H1 (cell line): ENCODE results near the gene LARP4B. TPM values are rescaled to one million over a fixed set of nuclear protein-coding genes. Genes with fewer than 3 reads are reported as not detected.

ENCODE experiments used
- CTCF ChIA-PET: fragments of 300-600 bp; sonication (Branson Sonifier 250); formaldehyde crosslinking; loops from one replicate; lab custom pipeline; 2021; ENCODE audit not compliant: partially characterized antibody; lab: Charles Lee
- POLR2A ChIA-PET: fragments of 300-600 bp; sonication (Branson Sonifier 250); formaldehyde crosslinking; loops from one replicate; lab custom pipeline; 2021; ENCODE audit warnings: inconsistent platforms; ENCODE audit not compliant: partially characterized antibody; lab: Charles Lee
- DNase-seq, 2 experiments: peaks; one replicate each; pipeline versions ENCODE4 v3.0.0 to v3.0.0-alpha.2; 2010 to 2022; ENCODE audit warnings: low spot score in 2 of 2, low read depth in 1 of 2, mixed read lengths in 1 of 2
- FAIRE-seq: peaks from 2 replicates; lab custom pipeline; 2011; peaks lifted over from hg19 to GRCh38; lab: Jason Lieb, UNC
- H2AFZ ChIP-seq: 2 replicates; pipeline ENCODE4 v1.8.1; 2012; ENCODE audit warnings: low read length, inconsistent platforms
- H2AK5ac ChIP-seq: 2 replicates; pipeline ENCODE4 v1.6.1; 2013; ENCODE audit warnings: low read depth, low read length
- H2BK120ac ChIP-seq: replicated peaks from 2 replicates; pipeline ENCODE3; 2013; ENCODE audit warnings: low read depth, low read length, inconsistent platforms
- H2BK12ac ChIP-seq: 2 replicates; pipeline ENCODE4 v1.6.1; 2013; ENCODE audit warnings: low read depth, low read length
- H2BK15ac ChIP-seq: 2 replicates; pipeline ENCODE4 v1.6.1; 2013; ENCODE audit warnings: low read length
- H2BK20ac ChIP-seq: 2 replicates; pipeline ENCODE4 v1.6.1; 2013; ENCODE audit warnings: low read length
- H2BK5ac ChIP-seq: 2 replicates; pipeline ENCODE4 v1.6.1; 2013; ENCODE audit warnings: low read depth, low read length
- H3K14ac ChIP-seq: 2 replicates; pipeline ENCODE4 v1.6.1; 2013; ENCODE audit warnings: inconsistent platforms; ENCODE audit not compliant: insufficient read length
- H3K18ac ChIP-seq: 2 replicates; pipeline ENCODE4 v1.6.1; 2013; ENCODE audit warnings: low read length; ENCODE audit errors: extremely low read depth
- H3K23ac ChIP-seq: 2 replicates; pipeline ENCODE4 v1.6.1; 2013; ENCODE audit warnings: inconsistent platforms; ENCODE audit not compliant: insufficient read length
- H3K23me2 ChIP-seq: 2 replicates; pipeline ENCODE4 v1.6.1; 2013; ENCODE audit warnings: low read depth, low read length
- H3K27ac ChIP-seq: 2 replicates; pipeline ENCODE4 v1.6.1; 2011; ENCODE audit warnings: low read depth, low read length, inconsistent platforms
- H3K27me3 ChIP-seq, 4 experiments: replicated peaks in 1 of 4; 1 replicate in 1 of 4; 2 replicates in 3 of 4; pipeline versions ENCODE4 v1.6.1 to v1.8.1; 2011 to 2013; ENCODE audit warnings: low read length in 3 of 4, mild to moderate bottlenecking in 3 of 4, inconsistent platforms in 2 of 4, mixed read lengths in 2 of 4, moderate library complexity in 1 of 4; ENCODE audit not compliant: control insufficient read depth in 3 of 4, insufficient read depth in 3 of 4; ENCODE audit errors: extremely low read depth in 1 of 4
- H3K36me3 ChIP-seq, 4 experiments: 2 replicates each; pipeline versions ENCODE4 v1.6.1 to v1.8.1; 2011 to 2013; ENCODE audit warnings: mild to moderate bottlenecking in 4 of 4, low read length in 3 of 4, moderate library complexity in 2 of 4, control low read depth in 1 of 4, inconsistent platforms in 1 of 4; ENCODE audit not compliant: insufficient read depth in 4 of 4, control insufficient read depth in 2 of 4
- H3K4ac ChIP-seq: replicated peaks from 2 replicates; pipeline ENCODE3; 2013; ENCODE audit warnings: low read length, low read depth, mixed read lengths, inconsistent platforms; ENCODE audit not compliant: insufficient read length
- H3K4me1 ChIP-seq, 4 experiments: replicated peaks in 1 of 4; 1 replicate in 1 of 4; 2 replicates in 3 of 4; pipeline versions ENCODE4 v1.6.1 to v1.8.1; 2011 to 2013; ENCODE audit warnings: low read length in 3 of 4, inconsistent platforms in 2 of 4, mixed read lengths in 1 of 4; ENCODE audit not compliant: insufficient read depth in 4 of 4, control insufficient read depth in 3 of 4
- H3K4me2 ChIP-seq, 2 experiments: 2 replicates each; pipeline versions ENCODE4 v1.6.1 to v1.8.1; 2011 to 2013; ENCODE audit warnings: low read depth in 2 of 2, low read length in 2 of 2, control low read depth in 1 of 2, inconsistent platforms in 1 of 2, mild to moderate bottlenecking in 1 of 2; ENCODE audit not compliant: insufficient read depth in 1 of 2
- H3K4me3 ChIP-seq, 4 experiments: fragments of 200-600, 300-600 bp in 1 of 4; sonication (generic), shearing (Covaris generic), sonication (Bioruptor Twin) in 1 of 4; 2 replicates each; pipeline versions ENCODE4 v1.5.1 to v1.8.1; 2011 to 2016; ENCODE audit warnings: low read length in 4 of 4, low read depth in 3 of 4, control low read depth in 2 of 4, inconsistent platforms in 2 of 4, mild to moderate bottlenecking in 2 of 4, mixed read lengths in 1 of 4, moderate library complexity in 1 of 4; ENCODE audit not compliant: insufficient read depth in 2 of 4; ENCODE audit errors: extremely low read depth in 1 of 4
- H3K56ac ChIP-seq: replicated peaks from 2 replicates; pipeline ENCODE3; 2013; ENCODE audit warnings: low read depth, mild to moderate bottlenecking, mixed read lengths, low read length, inconsistent platforms; ENCODE audit not compliant: insufficient read length
- H3K79me1 ChIP-seq: 2 replicates; pipeline ENCODE4 v1.6.1; 2013; ENCODE audit warnings: low read depth, low read length, control low read depth
- H3K79me2 ChIP-seq, 2 experiments: 2 replicates each; pipeline versions ENCODE4 v1.6.1 to v1.8.1; 2012 to 2013; ENCODE audit warnings: low read length in 2 of 2, mild to moderate bottlenecking in 2 of 2, inconsistent platforms in 1 of 2; ENCODE audit not compliant: insufficient read depth in 2 of 2, control insufficient read depth in 1 of 2
- H3K9ac ChIP-seq, 4 experiments: replicated peaks in 1 of 4; 1 replicate in 1 of 4; 2 replicates in 3 of 4; pipeline versions ENCODE4 v1.6.1 to v1.8.1; 2011 to 2013; ENCODE audit warnings: low read depth in 3 of 4, low read length in 3 of 4, control low read depth in 2 of 4, mild to moderate bottlenecking in 2 of 4, moderate library complexity in 2 of 4, inconsistent platforms in 1 of 4; ENCODE audit errors: extremely low read depth in 1 of 4
- H3K9me3 ChIP-seq, 2 experiments: 2 replicates each; pipeline versions ENCODE4 v1.6.1 to v1.8.1; 2012 to 2013; ENCODE audit warnings: mild to moderate bottlenecking in 2 of 2, moderate library complexity in 2 of 2, control low read depth in 1 of 2, inconsistent platforms in 1 of 2, low read depth in 1 of 2, low read length in 1 of 2, mixed read lengths in 1 of 2; ENCODE audit not compliant: insufficient read depth in 2 of 2
- H4K20me1 ChIP-seq, 2 experiments: replicated peaks in 1 of 2; 2 replicates each; pipeline versions ENCODE3 to v1.8.1; 2011 to 2013; ENCODE audit warnings: inconsistent platforms in 2 of 2, low read length in 2 of 2, mild to moderate bottlenecking in 1 of 2; ENCODE audit not compliant: insufficient read depth in 2 of 2, control insufficient read depth in 1 of 2
- H4K5ac ChIP-seq: 2 replicates; pipeline ENCODE4 v1.6.1; 2013; ENCODE audit warnings: low read length, low read depth, mixed read lengths, inconsistent platforms; ENCODE audit not compliant: insufficient read length
- H4K8ac ChIP-seq: 2 replicates; pipeline ENCODE4 v1.8.0; 2013; ENCODE audit warnings: mild to moderate bottlenecking, moderate library complexity, low read length, inconsistent platforms; ENCODE audit not compliant: insufficient read depth; ENCODE audit errors: extremely low read depth
- H4K91ac ChIP-seq: replicated peaks from 2 replicates; pipeline ENCODE3; 2013; ENCODE audit warnings: low read length, mixed read lengths, inconsistent platforms; ENCODE audit not compliant: insufficient read length
- BCL11A ChIP-seq, 2 experiments: IDR thresholded peaks; one replicate each; pipeline ENCODE4 v1.6.1; 2011; ENCODE audit warnings: low read depth in 2 of 2, low read length in 2 of 2, mild to moderate bottlenecking in 2 of 2
- EGR1 ChIP-seq: IDR thresholded peaks from 2 replicates; pipeline ENCODE4 v1.6.1; 2011; ENCODE audit warnings: low read depth, low read length, borderline replicate concordance
- HDAC6 ChIP-seq: IDR thresholded peaks from one replicate; pipeline ENCODE4 v1.7.1; 2012; ENCODE audit warnings: low read depth, mild to moderate bottlenecking, inconsistent platforms, low read length, moderate library complexity
- SAP30 ChIP-seq: fragments of 300-600 bp; sonication (generic); IDR thresholded peaks from 2 replicates; pipeline ENCODE4 v1.7.1; 2012; ENCODE audit warnings: low read length, moderate library complexity, mild to moderate bottlenecking, inconsistent platforms; ENCODE audit not compliant: insufficient read depth, insufficient replicate concordance
- SIN3A ChIP-seq, 2 experiments: IDR thresholded peaks in 1 of 2; conservative IDR thresholded peaks in 1 of 2; 2 replicates each; pipeline ENCODE4 v1.6.1; 2011 to 2012; ENCODE audit warnings: low read length in 2 of 2, improper control_type of control experiment in 1 of 2, low read depth in 1 of 2, mild to moderate bottlenecking in 1 of 2
- WGBS, 2 experiments: shearing (Covaris generic) in 1 of 2; methylation state at CpG; one replicate each; pipeline versions ENCODE4 v1.1.6 to v1.1.7; 2013 to 2015; ENCODE audit warnings: low lambda C conversion rate in 2 of 2, mixed read lengths in 2 of 2, inconsistent platforms in 1 of 2, low coverage in 1 of 2, missing lambda C conversion rate in 1 of 2; ENCODE audit not compliant: insufficient replicate concordance in 2 of 2, insufficient coverage in 1 of 2, insufficient read length in 1 of 2; ENCODE audit errors: extremely low coverage in 1 of 2, missing lambda C conversion rate in 1 of 2; 5-methylcytosine and 5-hydroxymethylcytosine counted together
- polyA plus RNA-seq, 7 experiments: library from polyadenylated mRNA; depleted of rRNA in 3 of 7; stranded (reverse) in 5 of 7; unstranded in 2 of 7; fragments of >200 nt in 5 of 7; fragments of 200-250 nt in 2 of 7; gene quantifications; 1 replicate in 5 of 7; 2 replicates in 1 of 7; 4 replicates in 1 of 7; pipeline versions ENCODE4 v1.2.1 to v1.2.3, GENCODE V29; 2011 to 2013; ENCODE audit warnings: missing spikeins in 2 of 7, mixed read lengths in 2 of 7
- total RNA-seq: library from RNA; stranded (reverse); fragmentation: NEBNext Ultra II Directional; extraction: Animal tissue kit (Norgen Biotek cat#: 25700); gene quantifications from 2 replicates; pipeline ENCODE4 v1.2.1, GENCODE V29; 2021

LARP4B gene
- total and polyA plus RNA-seq, 2 of the 8 experiments (the other 6 are each of a cell fraction or from before 2014, with no cell fraction given), result 20.1 to 78.6 TPM

GRCh38 chr10:851901-852300, 79.6 kb downstream of the LARP4B start:
- FAIRE-seq, result no peak
- H3K9ac ChIP-seq, result no peak overlapping the region
- H4K8ac ChIP-seq, result no peak overlapping the region
- no peak overlapping the region for H3K14ac ChIP-seq
- no peak overlapping the region for H3K56ac ChIP-seq
- peaks cover 0 to 7% of the 10 kb centered on the region in 2 experiments for H4K20me1 ChIP-seq
- H3K4ac ChIP-seq, result no peak overlapping the region
- no peak overlapping the region for H2BK15ac ChIP-seq
- peaks cover 11% of the 10 kb centered on the region for H3K79me1 ChIP-seq
- WGBS, 2 experiments, result 97% methylated on average over 5 of the region's 5 CpGs; no CpG with 5 or more reads in 1 of the 2 experiments
- ChIA-PET CTCF (interaction anchor here (0.7 kb wide), 1 partner anchor 201 kb away, joined by 3 read pairs; no protein-coding TSS in a partner anchor), POLR2A (interaction anchor here (1.0 kb wide), 1 partner anchor 141 kb away, joined by 4 read pairs; no protein-coding TSS in a partner anchor)
- peaks cover 3 to 32% (median 6%) of the 10 kb centered on the region in 4 experiments; a peak in 5 of 8 replicates for H3K36me3 ChIP-seq
- H3K4me2 ChIP-seq, result no peak overlapping the region
- no peak overlapping the region for H3K23ac ChIP-seq
- H2BK12ac ChIP-seq, result no peak overlapping the region
- peaks cover 2 to 5% of the 10 kb centered on the region in 2 experiments; a peak in 3 of 4 replicates for H3K9me3 ChIP-seq
- H4K91ac ChIP-seq, result no peak overlapping the region
- no peak overlapping the region for H3K27ac ChIP-seq
- H4K5ac ChIP-seq, result no peak overlapping the region
- H3K4me3 ChIP-seq, result no peak overlapping the region
- no peak overlapping the region for H3K18ac ChIP-seq
- H2BK120ac ChIP-seq, result no peak overlapping the region
- TF ChIP-seq SAP30, result no peak
- no peak for TF ChIP-seq EGR1
- no peak for TF ChIP-seq SIN3A (conservative IDR thresholded peaks at IDR 0.05 in 1 of 2, IDR thresholded peaks at IDR 0.05 in 1 of 2; ENCODE audit: low read depth in 1 of 2, low read length in 2 of 2)
- TF ChIP-seq HDAC6, result no peak
- no peak for TF ChIP-seq BCL11A (IDR thresholded peaks at IDR 0.05; ENCODE audit: low read depth in 2 of 2, low read length in 2 of 2)
- no peak overlapping the region for H2BK20ac ChIP-seq
- DNase-seq, result no peak
- H3K4me1 ChIP-seq, result peaks cover 0 to 2% (median 0%) of the 10 kb centered on the region in 4 experiments; a peak in 3 of 7 replicates
- H3K23me2 ChIP-seq, result no peaks in the 10 kb centered on the region
- H2BK5ac ChIP-seq, result no peak overlapping the region
- peaks cover 3 to 83% of the 10 kb centered on the region in 2 experiments; a peak in 3 of 4 replicates for H3K79me2 ChIP-seq
- H3K27me3 ChIP-seq, result no peaks in the 10 kb centered on the region
- H2AK5ac ChIP-seq, result no peak overlapping the region
- no peak overlapping the region for H2AFZ ChIP-seq
